ENCODE data around the gene PNMA6E.

Gene PNMA6E

DNA sequence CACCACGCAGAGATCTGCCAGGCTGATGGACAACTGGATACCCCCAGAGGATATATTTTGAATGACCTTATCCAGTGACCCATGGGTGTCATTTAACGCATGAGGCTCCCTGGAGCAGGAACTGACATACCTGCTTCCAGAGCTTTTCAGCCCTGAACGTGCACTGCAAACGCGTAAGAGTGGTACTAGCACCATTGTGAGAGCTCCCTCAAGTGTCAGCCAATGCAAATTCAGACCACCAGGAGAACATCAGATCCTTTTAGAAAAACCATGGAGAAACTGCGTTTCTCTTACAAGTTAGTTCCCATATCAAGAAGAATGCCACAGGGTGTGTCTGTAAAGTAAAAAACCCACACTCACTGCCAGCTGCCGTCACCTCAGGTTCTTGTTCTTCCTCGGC, 37.4 kb upstream of the PNMA6E start:
- DNase-seq (ENCODE audit: low spot score), result no peak
- TF ChIP-seq, protein P1, sequence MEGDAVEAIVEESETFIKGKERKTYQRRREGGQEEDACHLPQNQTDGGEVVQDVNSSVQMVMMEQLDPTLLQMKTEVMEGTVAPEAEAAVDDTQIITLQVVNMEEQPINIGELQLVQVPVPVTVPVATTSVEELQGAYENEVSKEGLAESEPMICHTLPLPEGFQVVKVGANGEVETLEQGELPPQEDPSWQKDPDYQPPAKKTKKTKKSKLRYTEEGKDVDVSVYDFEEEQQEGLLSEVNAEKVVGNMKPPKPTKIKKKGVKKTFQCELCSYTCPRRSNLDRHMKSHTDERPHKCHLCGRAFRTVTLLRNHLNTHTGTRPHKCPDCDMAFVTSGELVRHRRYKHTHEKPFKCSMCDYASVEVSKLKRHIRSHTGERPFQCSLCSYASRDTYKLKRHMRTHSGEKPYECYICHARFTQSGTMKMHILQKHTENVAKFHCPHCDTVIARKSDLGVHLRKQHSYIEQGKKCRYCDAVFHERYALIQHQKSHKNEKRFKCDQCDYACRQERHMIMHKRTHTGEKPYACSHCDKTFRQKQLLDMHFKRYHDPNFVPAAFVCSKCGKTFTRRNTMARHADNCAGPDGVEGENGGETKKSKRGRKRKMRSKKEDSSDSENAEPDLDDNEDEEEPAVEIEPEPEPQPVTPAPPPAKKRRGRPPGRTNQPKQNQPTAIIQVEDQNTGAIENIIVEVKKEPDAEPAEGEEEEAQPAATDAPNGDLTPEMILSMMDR (IDR thresholded peaks at IDR 0.05; ENCODE audit: extremely low read depth, insufficient read depth, missing control alignments), result peak; percentile 24
- in situ Hi-C loops (cut with MboI; ENCODE audit: low pct_unique_long_range_greater_than_20kb, low sequenced_read_pairs, unreplicated experiment), result no loop called here

DNA sequence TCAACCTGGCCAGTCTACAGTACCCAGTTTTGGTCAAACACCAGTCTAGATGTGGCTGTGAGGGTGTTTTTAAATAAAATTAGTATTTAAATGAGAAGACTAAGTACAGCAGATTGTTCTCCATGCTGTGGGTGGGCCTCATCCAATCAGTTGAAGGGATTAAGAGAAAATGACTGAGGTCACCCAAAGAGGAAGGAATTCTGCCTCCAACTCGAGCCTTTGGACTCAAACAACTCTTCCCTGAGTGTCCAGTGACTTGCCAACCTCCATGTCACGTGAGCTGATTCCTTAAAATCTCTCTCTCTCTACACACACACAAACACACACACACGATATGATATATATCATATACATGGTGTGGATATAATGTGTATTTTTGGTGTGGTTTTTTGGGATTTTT, 34.7 kb upstream of the PNMA6E start:
- in situ Hi-C loops (cut with MboI; ENCODE audit: low pct_unique_long_range_greater_than_20kb, low sequenced_read_pairs, unreplicated experiment), result no loop called here

DNA sequence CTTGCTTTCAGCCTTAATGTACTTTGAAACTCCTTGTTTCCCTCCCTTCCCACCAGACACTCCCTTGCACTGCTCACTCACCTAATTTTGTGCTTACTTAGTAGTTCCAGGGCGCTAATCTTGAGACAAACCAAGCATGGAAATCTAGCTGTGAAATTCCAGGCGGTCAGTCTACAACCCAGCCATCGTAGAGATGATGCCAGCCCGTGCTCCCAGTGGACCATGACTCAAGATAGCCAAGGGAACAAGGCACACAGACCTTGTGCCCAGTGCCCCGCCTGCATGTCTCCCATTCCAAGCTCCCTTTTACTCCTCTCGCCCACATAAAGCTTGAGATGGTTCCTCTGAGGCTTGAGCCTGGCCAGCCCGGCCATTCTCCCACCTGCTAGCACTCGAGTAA, 33.7 kb upstream of the PNMA6E start:
- no peak for DNase-seq (ENCODE audit: low spot score)
- in situ Hi-C loops (cut with MboI; ENCODE audit: low pct_unique_long_range_greater_than_20kb, low sequenced_read_pairs, unreplicated experiment), result no loop called here
- TF ChIP-seq, protein P1 (IDR thresholded peaks at IDR 0.05; ENCODE audit: extremely low read depth, insufficient read depth, missing control alignments), result no peak

More for the DNA sequence above, 34.7 kb upstream of the PNMA6E start:
- DNase-seq (ENCODE audit: low spot score), result no peak
- TF ChIP-seq, protein P1 (IDR thresholded peaks at IDR 0.05; ENCODE audit: extremely low read depth, insufficient read depth, missing control alignments), result no peak

DNA sequence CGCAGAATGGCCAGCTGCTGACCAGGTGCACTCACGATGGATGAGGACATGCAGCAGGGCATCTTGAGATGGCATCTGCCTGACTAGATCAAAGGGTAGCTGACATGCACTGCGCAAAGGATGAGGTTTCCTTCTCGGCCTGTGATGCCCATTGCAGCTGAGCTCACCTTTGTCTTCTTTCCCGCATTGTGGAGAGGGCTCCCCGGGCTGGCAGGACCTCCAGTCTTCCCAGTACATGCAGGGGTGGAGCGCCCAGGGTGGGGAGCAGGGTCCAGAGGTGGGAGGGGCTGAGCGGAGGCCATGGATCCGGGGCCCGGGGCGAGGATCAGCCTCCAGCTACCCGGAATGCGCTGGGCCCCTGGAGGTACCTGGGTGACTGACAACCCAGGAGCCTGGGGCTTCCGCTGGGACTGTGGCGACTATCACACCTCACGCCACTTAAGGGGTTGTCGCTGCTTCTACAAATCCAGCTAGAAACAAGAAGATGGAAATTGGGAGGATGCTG, 32.7 kb upstream of the PNMA6E start:
- TF ChIP-seq, protein P1 (IDR thresholded peaks at IDR 0.05; ENCODE audit: extremely low read depth, insufficient read depth, missing control alignments), result no peak
- in situ Hi-C loops (cut with MboI; ENCODE audit: low pct_unique_long_range_greater_than_20kb, low sequenced_read_pairs, unreplicated experiment), result no loop called here
- DNase-seq (ENCODE audit: low spot score), result no peak

DNA sequence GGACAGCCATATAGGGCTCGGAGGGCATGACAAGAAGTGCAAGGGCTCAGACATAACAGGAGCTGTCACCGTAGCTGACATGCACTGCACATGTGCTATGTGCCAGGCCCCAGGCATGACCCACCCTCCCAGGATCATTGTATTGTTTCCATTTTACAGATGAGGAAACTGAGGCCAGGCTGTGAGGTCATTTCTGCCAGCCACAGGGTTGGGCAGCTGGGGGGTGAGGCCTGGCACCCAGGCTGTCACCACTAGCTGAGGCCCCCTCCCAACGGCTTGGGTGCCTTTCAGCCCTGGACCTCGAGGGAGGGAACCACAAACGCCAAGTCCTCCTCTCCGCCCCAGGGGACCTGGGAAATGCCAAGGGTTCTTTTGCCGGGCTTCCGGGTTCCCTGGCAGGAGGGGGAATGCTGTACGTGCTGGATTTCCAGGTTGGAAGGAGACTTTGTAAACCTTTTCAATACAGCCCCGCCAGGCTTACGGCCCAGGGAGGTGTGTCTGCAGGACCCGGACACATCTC, 32.1 kb upstream of the PNMA6E start:
- TF ChIP-seq, protein P1 (IDR thresholded peaks at IDR 0.05; ENCODE audit: extremely low read depth, insufficient read depth, missing control alignments), result no peak
- in situ Hi-C loops (cut with MboI; ENCODE audit: low pct_unique_long_range_greater_than_20kb, low sequenced_read_pairs, unreplicated experiment), result no loop called here
- DNase-seq (ENCODE audit: low spot score), result no peak

DNA sequence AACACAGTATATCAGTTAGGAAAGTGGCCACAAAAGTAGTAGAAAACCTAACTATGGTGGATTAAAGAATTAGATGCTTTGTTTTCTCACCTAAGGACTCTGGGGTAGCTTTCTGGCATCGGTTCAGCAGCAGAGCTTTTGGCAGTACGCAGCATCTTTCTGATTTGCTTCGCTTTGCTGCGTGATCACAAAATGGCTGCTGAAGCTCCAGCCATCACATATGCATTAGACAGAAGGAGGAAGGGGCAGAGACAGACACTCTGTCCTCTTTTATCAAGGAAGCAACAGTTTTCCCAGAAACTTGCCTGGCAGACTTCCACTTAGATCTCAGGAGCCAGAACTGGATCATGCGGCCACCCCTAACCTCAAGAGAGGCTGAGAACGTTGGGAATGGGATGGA, 29.6 kb upstream of the PNMA6E start:
- in situ Hi-C loops (cut with MboI; ENCODE audit: low pct_unique_long_range_greater_than_20kb, low sequenced_read_pairs, unreplicated experiment), result no loop called here
- TF ChIP-seq, protein P1 (IDR thresholded peaks at IDR 0.05; ENCODE audit: extremely low read depth, insufficient read depth, missing control alignments), result no peak
- no peak for DNase-seq (ENCODE audit: low spot score)
